ENCODE measurements around the gene GRB7.
"Not testable (repeated sequence)": the region's sequence is repeated elsewhere in the genome, so short reads cannot be mapped to it uniquely, and the experiment has no call there.

- not testable (repeated sequence) for TF ChIP-seq CTCF, POLR2A (IDR thresholded peaks at IDR 0.05)
Measured at GRCh38 chr17:39725923-39726322, 11.8 kb upstream of the GRB7 start.

Measured in uterus (tissue), 2 donors.